Esophagus squamous epithelium (tissue), 5 donors: Measurements from ENCODE around the gene TTC28. TPM values are rescaled to one million over a fixed set of nuclear protein-coding genes. Genes with fewer than 3 reads are reported as not detected.
A peak's percentile ranks its signal among the peaks of the same experiment; 100 is the strongest.

Experiments used
- DNase-seq: peaks from one replicate; lab custom pipeline; 2025; lab: John Stamatoyannopoulos, UW
- H3K27ac ChIP-seq, 4 donors: fragments of 200-600 bp; sonication (generic); one replicate each; pipeline ENCODE4 v1.5.1; 2016 to 2019; ENCODE audit warnings: mild to moderate bottlenecking in 1 of 4
- H3K27me3 ChIP-seq, 4 donors: fragments of 200-600 bp; sonication (generic); 1 replicate in 3 of 4; 2 replicates in 1 of 4; pipeline versions ENCODE4 v1.5.1 to v1.6.0; 2017 to 2021; ENCODE audit warnings: antibody characterized with exemption in 1 of 4
- H3K36me3 ChIP-seq, 3 donors: fragments of 200-600 bp; sonication (generic); one replicate each; pipeline ENCODE4 v1.5.1; 2016 to 2019
- H3K4me1 ChIP-seq, 3 donors: fragments of 200-600 bp; sonication (generic); one replicate each; pipeline ENCODE4 v1.5.1; 2017 to 2019
- H3K4me3 ChIP-seq, 4 donors: fragments of 200-600 bp; sonication (generic); 1 replicate in 3 of 4; 2 replicates in 1 of 4; pipeline ENCODE4 v1.5.1; 2016 to 2019; ENCODE audit warnings: mild to moderate bottlenecking in 2 of 4, moderate library complexity in 1 of 4
- H3K9me3 ChIP-seq, 3 donors: fragments of 200-600 bp; sonication (generic); one replicate each; pipeline ENCODE4 v1.5.1; 2016 to 2019
- POLR2A ChIP-seq, 4 donors: fragments of 450-650 bp; IDR thresholded peaks; one replicate each; pipeline ENCODE4 v1.6.1; 2017; ENCODE audit warnings: antibody characterized with exemption in 4 of 4, mild to moderate bottlenecking in 4 of 4, moderate library complexity in 3 of 4
- WGBS, 2 donors: methylation state at CpG; one replicate each; pipeline ENCODE4 v1.1.5; 2018; 5-methylcytosine and 5-hydroxymethylcytosine counted together
- intact Hi-C: fragments of 100-400 bp; cut with DNase I; formaldehyde crosslinking; loops from one replicate; pipeline ENCODE4 v1.15.0; 2022
- total RNA-seq, 4 donors: library from RNA; depleted of rRNA; stranded (reverse); fragments of >200 nt; gene quantifications; one replicate each; pipeline ENCODE4 v1.1.0, GENCODE V29; 2016
- TF ChIP-seq, protein P1 (sequence below), 6 experiments: fragments of 450-650 bp in 4 of 6; fragments of 200-600 bp in 2 of 6; sonication (generic) in 2 of 6; IDR thresholded peaks; one replicate each; pipeline ENCODE4 v1.5.1; 2016 to 2019; ENCODE audit warnings: antibody characterized with exemption in 6 of 6, mild to moderate bottlenecking in 4 of 6, moderate library complexity in 4 of 6
- donor health status: DM: yes; HTN: yes; CAD: no.

TTC28 gene
- total RNA-seq, 4 donors from 2014 or later, result 6.0 to 21.4 (median 7.7) TPM

DNA sequence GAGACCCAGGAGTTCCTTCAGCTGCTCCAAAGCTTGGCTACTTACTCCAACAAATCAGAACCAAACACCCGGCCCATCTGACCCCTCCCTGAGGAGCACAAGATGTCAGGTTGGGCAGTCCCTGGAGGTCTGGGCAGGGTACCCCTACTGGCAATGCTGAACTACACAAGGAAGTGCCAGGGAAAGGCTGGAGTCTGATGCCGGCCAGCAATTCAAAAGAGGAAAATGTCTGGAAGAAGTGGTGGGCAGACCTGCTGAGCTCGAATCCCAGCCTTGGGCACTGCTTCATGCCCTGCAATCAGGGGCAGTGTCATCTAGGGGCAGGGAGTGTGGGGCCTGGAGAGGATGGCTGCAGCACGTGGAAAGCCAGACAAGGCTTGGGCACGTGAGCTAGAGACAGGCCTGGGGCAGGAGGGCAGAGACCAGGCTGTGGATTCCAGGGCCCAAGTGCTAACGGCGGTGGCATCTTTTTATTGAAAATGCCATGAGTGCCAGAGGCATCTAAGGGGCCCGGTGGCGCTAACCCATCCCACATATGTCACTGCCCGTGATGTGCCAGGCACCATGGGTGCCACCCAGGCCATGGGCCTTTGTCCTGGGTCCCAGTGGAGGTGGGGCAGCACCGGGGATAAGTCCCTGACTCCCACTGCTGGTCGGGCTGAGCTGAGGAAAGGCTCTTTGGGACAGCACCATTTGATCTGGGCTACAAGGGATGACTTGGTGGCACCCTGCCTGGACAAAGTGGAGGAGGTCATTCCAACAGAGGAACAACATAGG, 662.7 kb downstream of the TTC28 start:
- WGBS, 2 donors, result 90 to 92% methylated on average over 8 to 10 of the region's 12 CpGs
- intact Hi-C loops, result no loop called here
- H3K27ac ChIP-seq, result peak overlapping the region in 1 of 4 donors; percentile 44

DNA sequence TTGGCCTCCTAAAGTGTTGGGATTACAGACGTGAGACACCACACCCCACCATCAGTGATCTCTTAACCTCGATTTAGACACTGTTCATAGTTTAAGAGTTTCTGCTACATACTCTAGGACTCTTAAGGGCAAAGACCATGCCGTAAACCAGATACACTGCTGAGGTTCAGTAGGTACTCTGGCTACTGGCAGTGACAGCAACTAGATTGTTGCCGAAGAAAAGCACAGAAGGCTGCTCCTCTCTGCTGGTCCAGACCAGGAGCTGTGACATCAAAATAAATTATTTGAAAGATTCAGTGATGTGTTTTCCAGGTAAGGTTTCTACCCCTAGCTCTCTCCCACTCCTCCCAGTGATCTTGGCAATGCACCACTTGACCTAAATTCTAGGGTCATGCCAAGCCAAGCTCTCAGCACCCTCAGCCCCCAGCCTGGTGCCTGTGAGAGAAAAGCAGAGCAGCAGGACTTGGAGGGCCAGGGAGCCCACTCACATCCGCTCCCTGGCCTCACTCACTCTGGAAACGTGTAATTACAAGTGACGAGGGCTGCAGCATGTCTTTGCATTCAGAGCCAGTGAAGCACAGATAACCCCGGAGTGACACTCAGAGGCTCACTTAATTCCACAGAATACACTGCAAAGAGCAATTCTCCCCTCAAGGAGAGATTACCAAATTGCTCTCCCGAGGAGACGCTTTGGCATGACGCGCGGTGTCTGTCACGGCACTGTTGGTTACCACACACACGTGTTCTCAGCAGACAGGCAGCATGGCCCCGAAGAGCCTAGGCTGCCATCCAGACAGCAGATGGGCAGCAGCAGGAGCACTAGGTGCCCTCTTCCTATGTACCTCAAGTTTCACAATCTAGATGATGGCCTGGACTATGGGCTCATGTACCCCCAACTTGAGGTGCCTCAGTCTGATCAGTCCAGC, 663.7 kb downstream of the TTC28 start:
- no peak for DNase-seq
- H3K27ac ChIP-seq, result peak overlapping the region in 2 of 4 donors; percentile 67 to 89
- H3K4me1 ChIP-seq, result peaks cover 37 to 92% (median 38%) of the 10 kb centered on the region in 3 donors
- WGBS, 2 donors, result 70 to 83% methylated on average over 10 to 12 of the region's 16 CpGs
- H3K36me3 ChIP-seq, result peaks cover 0 to 16% (median 0%) of the 10 kb centered on the region in 3 donors
- no peak overlapping the region for H3K4me3 ChIP-seq
- TF ChIP-seq, protein P1, sequence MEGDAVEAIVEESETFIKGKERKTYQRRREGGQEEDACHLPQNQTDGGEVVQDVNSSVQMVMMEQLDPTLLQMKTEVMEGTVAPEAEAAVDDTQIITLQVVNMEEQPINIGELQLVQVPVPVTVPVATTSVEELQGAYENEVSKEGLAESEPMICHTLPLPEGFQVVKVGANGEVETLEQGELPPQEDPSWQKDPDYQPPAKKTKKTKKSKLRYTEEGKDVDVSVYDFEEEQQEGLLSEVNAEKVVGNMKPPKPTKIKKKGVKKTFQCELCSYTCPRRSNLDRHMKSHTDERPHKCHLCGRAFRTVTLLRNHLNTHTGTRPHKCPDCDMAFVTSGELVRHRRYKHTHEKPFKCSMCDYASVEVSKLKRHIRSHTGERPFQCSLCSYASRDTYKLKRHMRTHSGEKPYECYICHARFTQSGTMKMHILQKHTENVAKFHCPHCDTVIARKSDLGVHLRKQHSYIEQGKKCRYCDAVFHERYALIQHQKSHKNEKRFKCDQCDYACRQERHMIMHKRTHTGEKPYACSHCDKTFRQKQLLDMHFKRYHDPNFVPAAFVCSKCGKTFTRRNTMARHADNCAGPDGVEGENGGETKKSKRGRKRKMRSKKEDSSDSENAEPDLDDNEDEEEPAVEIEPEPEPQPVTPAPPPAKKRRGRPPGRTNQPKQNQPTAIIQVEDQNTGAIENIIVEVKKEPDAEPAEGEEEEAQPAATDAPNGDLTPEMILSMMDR (IDR thresholded peaks at IDR 0.05), result no peak
- TF ChIP-seq POLR2A (IDR thresholded peaks at IDR 0.05), result no peak
- H3K9me3 ChIP-seq, result no peaks in the 10 kb centered on the region
- intact Hi-C loops, result no loop called here
- H3K27me3 ChIP-seq, result no peaks in the 10 kb centered on the region

More for the DNA sequence above, 662.7 kb downstream of the TTC28 start:
- Histone ChIP-seq H3K4me1 (peaks cover 37 to 92% (median 43%) of the 10 kb centered on the region in 3 donors), H3K36me3 (peaks cover 0 to 12% (median 0%) of the 10 kb centered on the region in 3 donors), H3K4me3 (no peak overlapping the region), H3K9me3 (no peaks in the 10 kb centered on the region), H3K27me3 (no peaks in the 10 kb centered on the region)
- DNase-seq, result no peak
- no peak for TF ChIP-seq POLR2A (IDR thresholded peaks at IDR 0.05)
- TF ChIP-seq, protein P1 (IDR thresholded peaks at IDR 0.05), result no peak

- Histone ChIP-seq H3K9me3 (no peaks in the 10 kb centered on the region), H3K4me1 (peaks cover 35 to 92% (median 36%) of the 10 kb centered on the region in 3 donors), H3K36me3 (peaks cover 0 to 16% (median 0%) of the 10 kb centered on the region in 3 donors), H3K27me3 (no peaks in the 10 kb centered on the region), H3K27ac (peak overlapping the region in 3 of 4 donors; percentile 67 to 89 (median 68)), H3K4me3 (no peak overlapping the region)
- TF ChIP-seq, protein P1 (IDR thresholded peaks at IDR 0.05), result no peak
- no peak for TF ChIP-seq POLR2A (IDR thresholded peaks at IDR 0.05)
- intact Hi-C loops, result no loop called here
- 70 to 94% methylated on average over 2 of the region's 2 CpGs for WGBS, 2 donors
- no peak for DNase-seq
These were observed 664.6 kb downstream of the TTC28 start for GRCh38 chr22:28015046-28015425.

GRCh38 chr22:28014211-28015045, 665.2 kb downstream of the TTC28 start:
- no peak for TF ChIP-seq POLR2A (IDR thresholded peaks at IDR 0.05)
- TF ChIP-seq, protein P1 (IDR thresholded peaks at IDR 0.05), result no peak
- no peak for DNase-seq
- Histone ChIP-seq H3K27me3 (no peaks in the 10 kb centered on the region), H3K4me1 (peaks cover 30 to 92% (median 35%) of the 10 kb centered on the region in 3 donors), H3K4me3 (no peak overlapping the region), H3K27ac (peak overlapping the region; percentile 67 to 89 (median 69)), H3K9me3 (no peaks in the 10 kb centered on the region), H3K36me3 (peaks cover 0 to 16% (median 0%) of the 10 kb centered on the region in 3 donors)
- intact Hi-C loops, result no loop called here
- WGBS, 2 donors, result 75 to 87% methylated on average over 9 to 13 of the region's 18 CpGs
